ENCODE results near the gene ACOT7.

DNA sequence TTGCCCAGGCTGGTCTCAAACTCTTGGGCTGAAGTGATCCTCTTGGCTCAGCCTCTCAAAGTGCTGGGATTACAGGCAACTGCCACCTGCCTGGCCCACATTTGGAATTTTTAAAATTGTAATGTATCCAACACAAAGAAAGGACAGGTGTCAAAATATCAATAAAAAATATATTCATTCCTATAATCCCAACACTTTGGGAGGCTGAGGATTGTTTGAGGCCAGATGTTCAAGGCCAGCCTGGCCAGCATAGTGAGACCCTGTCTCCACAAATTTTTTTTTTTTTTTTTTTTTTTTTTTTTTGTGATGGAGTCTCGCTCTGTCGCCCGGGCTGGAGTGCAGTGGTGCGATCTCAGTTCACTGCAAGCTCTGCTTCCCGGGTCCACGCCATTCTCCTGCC is 16.2 kb upstream of the ACOT7 start:
- TF ChIP-seq POLR2A (IDR thresholded peaks at IDR 0.05) (no peak), CTCF (IDR thresholded peaks at IDR 0.05) (no peak)

Measured in transverse colon (tissue), 3 donors.